WTC11 (cell line): Measurements from ENCODE around the gene ECHS1. TPM values are rescaled to one million over a fixed set of nuclear protein-coding genes. Genes with fewer than 3 reads are reported as not detected.

Experiments
- ATAC-seq: fragments of 200-7000 bp; cut with Tn5 transposase; 2 replicates; pipeline ENCODE4 v1.10.0; 2021; ENCODE audit warnings: mild to moderate bottlenecking, moderate library complexity
- CTCF ChIA-PET: fragments of 300-600 bp; sonication (Branson Sonifier 250); formaldehyde crosslinking; loops from one replicate; lab custom pipeline; 2021; ENCODE audit warnings: antibody characterized with exemption; lab: Charles Lee
- POLR2A ChIA-PET: fragments of 350-600 bp; sonication (Branson Sonifier 250); formaldehyde crosslinking; loops from one replicate; lab custom pipeline; 2021; ENCODE audit warnings: antibody characterized with exemption; lab: Charles Lee
- DNase-seq: peaks from one replicate; pipeline ENCODE4 v3.0.0; 2021; ENCODE audit warnings: low spot score
- H3K27ac Mint-ChIP-seq: 2 replicates; pipeline ENCODE4 v1.8.0; 2021; ENCODE audit warnings: mixed read lengths
- H3K27me3 Mint-ChIP-seq: 2 replicates; pipeline ENCODE4 v1.8.0; 2021; ENCODE audit warnings: low read depth, mild to moderate bottlenecking, moderate library complexity, mixed read lengths
- H3K36me3 Mint-ChIP-seq: 2 replicates; pipeline ENCODE4 v1.8.0; 2021; ENCODE audit warnings: mixed read lengths
- H3K4me1 Mint-ChIP-seq: 2 replicates; pipeline ENCODE4 v1.8.0; 2022; ENCODE audit warnings: mixed read lengths
- H3K4me3 Mint-ChIP-seq: 2 replicates; pipeline ENCODE4 v1.8.0; 2021; ENCODE audit warnings: mild to moderate bottlenecking, moderate library complexity, mixed read lengths
- H3K9me3 Mint-ChIP-seq: 2 replicates; pipeline ENCODE4 v1.8.0; 2021; ENCODE audit warnings: mixed read lengths
- CBFB ChIP-seq: sonication (generic); formaldehyde crosslinking; IDR thresholded peaks from 2 replicates; pipeline ENCODE4 v1.8.1; 2022; ENCODE audit warnings: mild to moderate bottlenecking, low read depth, missing genetic modification reagents
- ETV6 ChIP-seq: sonication (generic); formaldehyde crosslinking; IDR thresholded peaks from 2 replicates; pipeline ENCODE4 v1.8.1; 2022; ENCODE audit warnings: mild to moderate bottlenecking, missing genetic modification reagents
- GABPB1 ChIP-seq: sonication (generic); formaldehyde crosslinking; IDR thresholded peaks from 2 replicates; pipeline ENCODE4 v1.8.1; 2023; ENCODE audit warnings: mild to moderate bottlenecking, missing genetic modification reagents
- GRHL2 ChIP-seq: fragments of 250-450 bp; sonication (Bioruptor Pico); IDR thresholded peaks from 2 replicates; pipeline ENCODE4 v1.8.0; 2022; ENCODE audit warnings: mild to moderate bottlenecking, moderate library complexity; ENCODE audit not compliant: insufficient replicate concordance, severe bottlenecking
- NR2C2 ChIP-seq: sonication (generic); formaldehyde crosslinking; IDR thresholded peaks from 2 replicates; pipeline ENCODE4 v1.8.0; 2022; ENCODE audit warnings: mild to moderate bottlenecking, missing genetic modification reagents
- NR3C1 ChIP-seq: sonication (generic); formaldehyde crosslinking; conservative IDR thresholded peaks from 2 replicates; pipeline ENCODE4 v1.8.1; 2023; ENCODE audit warnings: low read depth, mild to moderate bottlenecking, missing genetic modification reagents
- OVOL2 ChIP-seq: fragments of 250-450 bp; sonication (Bioruptor Pico); IDR thresholded peaks from 2 replicates; pipeline ENCODE4 v1.9.0; 2021; ENCODE audit warnings: mild to moderate bottlenecking, borderline replicate concordance
- SMAD3 ChIP-seq: sonication (generic); formaldehyde crosslinking; IDR thresholded peaks from 2 replicates; pipeline ENCODE4 v1.8.0; 2022; ENCODE audit warnings: missing genetic modification reagents, mild to moderate bottlenecking, borderline replicate concordance
- ZNF121 ChIP-seq: sonication (generic); formaldehyde crosslinking; IDR thresholded peaks from 2 replicates; pipeline ENCODE4 v1.8.0; 2023; ENCODE audit warnings: missing genetic modification reagents
- ZNF219 ChIP-seq: sonication (generic); formaldehyde crosslinking; IDR thresholded peaks from 2 replicates; pipeline ENCODE4 v1.8.0; 2023; ENCODE audit warnings: missing genetic modification reagents, mild to moderate bottlenecking, borderline replicate concordance
- ZNF423 ChIP-seq: fragments of 250-450 bp; sonication (Bioruptor Pico); IDR thresholded peaks from 2 replicates; pipeline ENCODE4 v2.1.2; 2022; ENCODE audit warnings: mild to moderate bottlenecking, moderate library complexity
- total RNA-seq: library from RNA; stranded (reverse); gene quantifications from 3 replicates; pipeline ENCODE4 v1.2.3, GENCODE V29; 2021
- TF ChIP-seq, protein P1 (sequence below): fragments of 250-450 bp; sonication (Bioruptor Pico); IDR thresholded peaks from 2 replicates; pipeline ENCODE4 v1.9.0; 2021; ENCODE audit warnings: mild to moderate bottlenecking, borderline replicate concordance
- TF ChIP-seq, protein P2 (sequence below): sonication (generic); formaldehyde crosslinking; IDR thresholded peaks from 2 replicates; pipeline ENCODE4 v1.8.0; 2023; ENCODE audit warnings: missing genetic modification reagents
- TF ChIP-seq, protein P3 (sequence below): sonication (generic); formaldehyde crosslinking; IDR thresholded peaks from 2 replicates; pipeline ENCODE4 v1.8.0; 2022; ENCODE audit warnings: mild to moderate bottlenecking, missing genetic modification reagents
- TF ChIP-seq, protein P4 (sequence below): sonication (generic); formaldehyde crosslinking; IDR thresholded peaks from 2 replicates; pipeline ENCODE4 v1.8.1; 2022; ENCODE audit warnings: mild to moderate bottlenecking, moderate library complexity, missing genetic modification reagents
- TF ChIP-seq, protein P5 (sequence below): fragments of 250-450 bp; sonication (Bioruptor Pico); IDR thresholded peaks from 2 replicates; pipeline ENCODE4 v1.8.0; 2021; ENCODE audit warnings: mild to moderate bottlenecking
- TF ChIP-seq, protein P6 (sequence below): sonication (generic); formaldehyde crosslinking; IDR thresholded peaks from 2 replicates; pipeline ENCODE4 v1.8.1; 2023; ENCODE audit warnings: mild to moderate bottlenecking, missing genetic modification reagents
- TF ChIP-seq, protein P7 (sequence below): sonication (generic); formaldehyde crosslinking; IDR thresholded peaks from 2 replicates; pipeline ENCODE4 v1.8.1; 2023; ENCODE audit warnings: mild to moderate bottlenecking, missing genetic modification reagents, moderate library complexity
- TF ChIP-seq, protein P8 (sequence below): fragments of 250-450 bp; sonication (Bioruptor Pico); IDR thresholded peaks from 2 replicates; pipeline ENCODE4 v1.9.0; 2021; ENCODE audit warnings: moderate library complexity, mild to moderate bottlenecking, inconsistent platforms, borderline replicate concordance
- TF ChIP-seq, protein P9 (sequence below): sonication (generic); formaldehyde crosslinking; IDR thresholded peaks from 2 replicates; pipeline ENCODE4 v1.8.0; 2022; ENCODE audit warnings: mild to moderate bottlenecking, missing genetic modification reagents

ECHS1 gene
- total RNA-seq, 1 experiment from 2014 or later: 84.1 TPM

DNA sequence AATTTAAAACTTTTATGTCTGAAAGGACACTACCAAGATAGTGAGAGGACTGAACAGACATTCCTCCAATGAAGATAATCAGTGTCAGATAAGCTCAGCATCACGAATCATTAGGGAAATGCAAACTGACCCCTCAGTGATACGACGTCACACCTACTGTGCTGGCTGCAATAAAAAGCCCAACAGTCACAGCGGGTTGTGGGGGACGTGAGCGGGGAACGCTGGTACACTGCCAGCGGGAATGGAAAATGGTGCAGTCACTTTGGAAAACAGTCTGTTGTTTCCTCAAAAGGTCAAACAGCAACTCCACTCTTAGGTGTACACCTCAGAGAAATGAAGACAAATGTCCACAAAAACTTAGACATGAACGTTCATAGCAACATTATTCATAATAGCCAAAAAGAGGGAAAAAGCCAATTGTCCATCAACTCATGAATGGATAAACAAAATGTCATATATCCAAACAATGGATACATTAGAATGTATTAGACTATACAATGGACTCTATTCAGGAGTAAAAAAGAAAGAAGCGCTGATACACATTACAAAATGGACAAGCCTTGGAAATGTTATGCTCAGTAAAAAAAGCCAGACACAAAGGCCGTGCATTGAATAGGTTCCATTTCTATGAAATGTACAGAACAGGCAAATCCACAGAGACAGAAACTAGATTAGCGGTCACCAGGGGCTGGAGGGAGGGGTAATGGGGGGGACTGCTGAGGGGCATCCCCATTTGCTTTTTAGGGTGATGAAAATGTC, 2.4 kb upstream of the ECHS1 start:
- Mint-ChIP-seq H3K27me3 (peaks cover 62% of the 10 kb centered on the region), H3K4me1 (peaks cover 2% of the 10 kb centered on the region; the same call in 1 of the 2 replicates), H3K9me3 (no peaks in the 10 kb centered on the region), H3K36me3 (peaks cover 2% of the 10 kb centered on the region; the same call in 1 of the 2 replicates), H3K4me3 (no peak overlapping the region; the same call in 1 of the 2 replicates), H3K27ac (no peak overlapping the region)
- no peak for ATAC-seq
- ChIA-PET CTCF (no interaction called here), POLR2A (no interaction called here)
- TF ChIP-seq ZNF121 (CRISPR knock-in tag): no peak
- TF ChIP-seq, protein P1, sequence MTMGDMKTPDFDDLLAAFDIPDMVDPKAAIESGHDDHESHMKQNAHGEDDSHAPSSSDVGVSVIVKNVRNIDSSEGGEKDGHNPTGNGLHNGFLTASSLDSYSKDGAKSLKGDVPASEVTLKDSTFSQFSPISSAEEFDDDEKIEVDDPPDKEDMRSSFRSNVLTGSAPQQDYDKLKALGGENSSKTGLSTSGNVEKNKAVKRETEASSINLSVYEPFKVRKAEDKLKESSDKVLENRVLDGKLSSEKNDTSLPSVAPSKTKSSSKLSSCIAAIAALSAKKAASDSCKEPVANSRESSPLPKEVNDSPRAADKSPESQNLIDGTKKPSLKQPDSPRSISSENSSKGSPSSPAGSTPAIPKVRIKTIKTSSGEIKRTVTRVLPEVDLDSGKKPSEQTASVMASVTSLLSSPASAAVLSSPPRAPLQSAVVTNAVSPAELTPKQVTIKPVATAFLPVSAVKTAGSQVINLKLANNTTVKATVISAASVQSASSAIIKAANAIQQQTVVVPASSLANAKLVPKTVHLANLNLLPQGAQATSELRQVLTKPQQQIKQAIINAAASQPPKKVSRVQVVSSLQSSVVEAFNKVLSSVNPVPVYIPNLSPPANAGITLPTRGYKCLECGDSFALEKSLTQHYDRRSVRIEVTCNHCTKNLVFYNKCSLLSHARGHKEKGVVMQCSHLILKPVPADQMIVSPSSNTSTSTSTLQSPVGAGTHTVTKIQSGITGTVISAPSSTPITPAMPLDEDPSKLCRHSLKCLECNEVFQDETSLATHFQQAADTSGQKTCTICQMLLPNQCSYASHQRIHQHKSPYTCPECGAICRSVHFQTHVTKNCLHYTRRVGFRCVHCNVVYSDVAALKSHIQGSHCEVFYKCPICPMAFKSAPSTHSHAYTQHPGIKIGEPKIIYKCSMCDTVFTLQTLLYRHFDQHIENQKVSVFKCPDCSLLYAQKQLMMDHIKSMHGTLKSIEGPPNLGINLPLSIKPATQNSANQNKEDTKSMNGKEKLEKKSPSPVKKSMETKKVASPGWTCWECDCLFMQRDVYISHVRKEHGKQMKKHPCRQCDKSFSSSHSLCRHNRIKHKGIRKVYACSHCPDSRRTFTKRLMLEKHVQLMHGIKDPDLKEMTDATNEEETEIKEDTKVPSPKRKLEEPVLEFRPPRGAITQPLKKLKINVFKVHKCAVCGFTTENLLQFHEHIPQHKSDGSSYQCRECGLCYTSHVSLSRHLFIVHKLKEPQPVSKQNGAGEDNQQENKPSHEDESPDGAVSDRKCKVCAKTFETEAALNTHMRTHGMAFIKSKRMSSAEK (CRISPR knock-in tag): no peak
- no peak for TF ChIP-seq ZNF219 (CRISPR knock-in tag)
- TF ChIP-seq GRHL2 (CRISPR knock-in tag): no peak
- TF ChIP-seq, protein P2, sequence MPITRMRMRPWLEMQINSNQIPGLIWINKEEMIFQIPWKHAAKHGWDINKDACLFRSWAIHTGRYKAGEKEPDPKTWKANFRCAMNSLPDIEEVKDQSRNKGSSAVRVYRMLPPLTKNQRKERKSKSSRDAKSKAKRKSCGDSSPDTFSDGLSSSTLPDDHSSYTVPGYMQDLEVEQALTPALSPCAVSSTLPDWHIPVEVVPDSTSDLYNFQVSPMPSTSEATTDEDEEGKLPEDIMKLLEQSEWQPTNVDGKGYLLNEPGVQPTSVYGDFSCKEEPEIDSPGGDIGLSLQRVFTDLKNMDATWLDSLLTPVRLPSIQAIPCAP: no peak
- no peak for TF ChIP-seq CBFB (CRISPR knock-in tag)
- no peak for TF ChIP-seq SMAD3 (CRISPR knock-in tag)
- TF ChIP-seq, protein P3, sequence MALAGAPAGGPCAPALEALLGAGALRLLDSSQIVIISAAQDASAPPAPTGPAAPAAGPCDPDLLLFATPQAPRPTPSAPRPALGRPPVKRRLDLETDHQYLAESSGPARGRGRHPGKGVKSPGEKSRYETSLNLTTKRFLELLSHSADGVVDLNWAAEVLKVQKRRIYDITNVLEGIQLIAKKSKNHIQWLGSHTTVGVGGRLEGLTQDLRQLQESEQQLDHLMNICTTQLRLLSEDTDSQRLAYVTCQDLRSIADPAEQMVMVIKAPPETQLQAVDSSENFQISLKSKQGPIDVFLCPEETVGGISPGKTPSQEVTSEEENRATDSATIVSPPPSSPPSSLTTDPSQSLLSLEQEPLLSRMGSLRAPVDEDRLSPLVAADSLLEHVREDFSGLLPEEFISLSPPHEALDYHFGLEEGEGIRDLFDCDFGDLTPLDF (CRISPR knock-in tag): no peak
- TF ChIP-seq ETV6: no peak
- TF ChIP-seq NR3C1 (CRISPR knock-in tag): no peak
- TF ChIP-seq, protein P4, sequence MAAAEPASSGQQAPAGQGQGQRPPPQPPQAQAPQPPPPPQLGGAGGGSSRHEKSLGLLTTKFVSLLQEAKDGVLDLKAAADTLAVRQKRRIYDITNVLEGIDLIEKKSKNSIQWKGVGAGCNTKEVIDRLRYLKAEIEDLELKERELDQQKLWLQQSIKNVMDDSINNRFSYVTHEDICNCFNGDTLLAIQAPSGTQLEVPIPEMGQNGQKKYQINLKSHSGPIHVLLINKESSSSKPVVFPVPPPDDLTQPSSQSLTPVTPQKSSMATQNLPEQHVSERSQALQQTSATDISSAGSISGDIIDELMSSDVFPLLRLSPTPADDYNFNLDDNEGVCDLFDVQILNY: no peak
- TF ChIP-seq OVOL2 (CRISPR knock-in tag): no peak
- TF ChIP-seq, protein P5, sequence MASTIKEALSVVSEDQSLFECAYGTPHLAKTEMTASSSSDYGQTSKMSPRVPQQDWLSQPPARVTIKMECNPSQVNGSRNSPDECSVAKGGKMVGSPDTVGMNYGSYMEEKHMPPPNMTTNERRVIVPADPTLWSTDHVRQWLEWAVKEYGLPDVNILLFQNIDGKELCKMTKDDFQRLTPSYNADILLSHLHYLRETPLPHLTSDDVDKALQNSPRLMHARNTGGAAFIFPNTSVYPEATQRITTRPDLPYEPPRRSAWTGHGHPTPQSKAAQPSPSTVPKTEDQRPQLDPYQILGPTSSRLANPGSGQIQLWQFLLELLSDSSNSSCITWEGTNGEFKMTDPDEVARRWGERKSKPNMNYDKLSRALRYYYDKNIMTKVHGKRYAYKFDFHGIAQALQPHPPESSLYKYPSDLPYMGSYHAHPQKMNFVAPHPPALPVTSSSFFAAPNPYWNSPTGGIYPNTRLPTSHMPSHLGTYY (CRISPR knock-in tag): no peak
- no peak for TF ChIP-seq NR2C2 (CRISPR knock-in tag)
- no peak for TF ChIP-seq ZNF423 (CRISPR knock-in tag)
- TF ChIP-seq, protein P6, sequence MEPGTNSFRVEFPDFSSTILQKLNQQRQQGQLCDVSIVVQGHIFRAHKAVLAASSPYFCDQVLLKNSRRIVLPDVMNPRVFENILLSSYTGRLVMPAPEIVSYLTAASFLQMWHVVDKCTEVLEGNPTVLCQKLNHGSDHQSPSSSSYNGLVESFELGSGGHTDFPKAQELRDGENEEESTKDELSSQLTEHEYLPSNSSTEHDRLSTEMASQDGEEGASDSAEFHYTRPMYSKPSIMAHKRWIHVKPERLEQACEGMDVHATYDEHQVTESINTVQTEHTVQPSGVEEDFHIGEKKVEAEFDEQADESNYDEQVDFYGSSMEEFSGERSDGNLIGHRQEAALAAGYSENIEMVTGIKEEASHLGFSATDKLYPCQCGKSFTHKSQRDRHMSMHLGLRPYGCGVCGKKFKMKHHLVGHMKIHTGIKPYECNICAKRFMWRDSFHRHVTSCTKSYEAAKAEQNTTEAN: no peak
- TF ChIP-seq, protein P7, sequence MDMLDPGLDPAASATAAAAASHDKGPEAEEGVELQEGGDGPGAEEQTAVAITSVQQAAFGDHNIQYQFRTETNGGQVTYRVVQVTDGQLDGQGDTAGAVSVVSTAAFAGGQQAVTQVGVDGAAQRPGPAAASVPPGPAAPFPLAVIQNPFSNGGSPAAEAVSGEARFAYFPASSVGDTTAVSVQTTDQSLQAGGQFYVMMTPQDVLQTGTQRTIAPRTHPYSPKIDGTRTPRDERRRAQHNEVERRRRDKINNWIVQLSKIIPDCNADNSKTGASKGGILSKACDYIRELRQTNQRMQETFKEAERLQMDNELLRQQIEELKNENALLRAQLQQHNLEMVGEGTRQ (CRISPR knock-in tag): no peak
- TF ChIP-seq, protein P8, sequence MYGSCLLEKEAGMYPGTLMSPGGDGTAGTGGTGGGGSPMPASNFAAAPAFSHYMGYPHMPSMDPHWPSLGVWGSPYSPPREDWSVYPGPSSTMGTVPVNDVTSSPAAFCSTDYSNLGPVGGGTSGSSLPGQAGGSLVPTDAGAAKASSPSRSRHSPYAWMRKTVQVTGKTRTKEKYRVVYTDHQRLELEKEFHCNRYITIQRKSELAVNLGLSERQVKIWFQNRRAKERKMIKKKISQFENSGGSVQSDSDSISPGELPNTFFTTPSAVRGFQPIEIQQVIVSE: no peak
- TF ChIP-seq, protein P9, sequence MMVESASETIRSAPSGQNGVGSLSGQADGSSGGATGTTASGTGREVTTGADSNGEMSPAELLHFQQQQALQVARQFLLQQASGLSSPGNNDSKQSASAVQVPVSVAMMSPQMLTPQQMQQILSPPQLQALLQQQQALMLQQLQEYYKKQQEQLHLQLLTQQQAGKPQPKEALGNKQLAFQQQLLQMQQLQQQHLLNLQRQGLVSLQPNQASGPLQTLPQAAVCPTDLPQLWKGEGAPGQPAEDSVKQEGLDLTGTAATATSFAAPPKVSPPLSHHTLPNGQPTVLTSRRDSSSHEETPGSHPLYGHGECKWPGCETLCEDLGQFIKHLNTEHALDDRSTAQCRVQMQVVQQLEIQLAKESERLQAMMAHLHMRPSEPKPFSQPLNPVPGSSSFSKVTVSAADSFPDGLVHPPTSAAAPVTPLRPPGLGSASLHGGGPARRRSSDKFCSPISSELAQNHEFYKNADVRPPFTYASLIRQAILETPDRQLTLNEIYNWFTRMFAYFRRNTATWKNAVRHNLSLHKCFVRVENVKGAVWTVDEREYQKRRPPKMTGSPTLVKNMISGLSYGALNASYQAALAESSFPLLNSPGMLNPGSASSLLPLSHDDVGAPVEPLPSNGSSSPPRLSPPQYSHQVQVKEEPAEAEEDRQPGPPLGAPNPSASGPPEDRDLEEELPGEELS (CRISPR knock-in tag): no peak
- no peak for TF ChIP-seq GABPB1
- no peak for DNase-seq
